ENCODE measurements around the gene CATSPER3. TPM values are rescaled to one million over a fixed set of nuclear protein-coding genes. Genes with fewer than 3 reads are reported as not detected.

Gene CATSPER3
- total RNA-seq, 1 experiment from 2014 or later = 0.06 TPM

GRCh38 chr5:135040333-135041144, 72.8 kb downstream of the CATSPER3 start:
- no peak for DNase-seq (ENCODE audit: low read depth)

- DNase-seq (ENCODE audit: low read depth) = no peak
These were observed 73.5 kb downstream of the CATSPER3 start for GRCh38 chr5:135041145-135041587.

- DNase-seq (ENCODE audit: low read depth) = no peak
These were observed 74.0 kb downstream of the CATSPER3 start for GRCh38 chr5:135041726-135042125.

GRCh38 chr5:135042595-135042994, 74.9 kb downstream of the CATSPER3 start:
- no peak for DNase-seq (ENCODE audit: low read depth)

GRCh38 chr5:135045488-135045887, 77.8 kb downstream of the CATSPER3 start:
- DNase-seq (ENCODE audit: low read depth) = no peak

GRCh38 chr5:135046661-135047346, 79.1 kb downstream of the CATSPER3 start:
- DNase-seq (ENCODE audit: low read depth) = no peak

- no peak for DNase-seq (ENCODE audit: low read depth)
These were observed 79.6 kb downstream of the CATSPER3 start for GRCh38 chr5:135047347-135047695.

- no peak for DNase-seq (ENCODE audit: low read depth)
These were observed 80.6 kb downstream of the CATSPER3 start for GRCh38 chr5:135048286-135048685.

- no peak for DNase-seq (ENCODE audit: low read depth)
These were observed 81.2 kb downstream of the CATSPER3 start for GRCh38 chr5:135048930-135049329.

GRCh38 chr5:135050244-135050767, 82.6 kb downstream of the CATSPER3 start:
- DNase-seq (ENCODE audit: low read depth) = no peak

GRCh38 chr5:135051399-135051798, 83.7 kb downstream of the CATSPER3 start:
- no peak for DNase-seq (ENCODE audit: low read depth)

GRCh38 chr5:135051872-135052271, 84.2 kb downstream of the CATSPER3 start:
- no peak for DNase-seq (ENCODE audit: low read depth)

- DNase-seq (ENCODE audit: low read depth) = no peak
These were observed 84.9 kb downstream of the CATSPER3 start for GRCh38 chr5:135052511-135053145.

- DNase-seq (ENCODE audit: low read depth) = no peak
These were observed 85.6 kb downstream of the CATSPER3 start for GRCh38 chr5:135053278-135053677.

- DNase-seq (ENCODE audit: low read depth) = no peak
These were observed 86.3 kb downstream of the CATSPER3 start for GRCh38 chr5:135053989-135054388.

GRCh38 chr5:135054546-135054945, 86.8 kb downstream of the CATSPER3 start:
- DNase-seq (ENCODE audit: low read depth) = no peak

GRCh38 chr5:135055396-135055795, 87.7 kb downstream of the CATSPER3 start:
- no peak for DNase-seq (ENCODE audit: low read depth)

- no peak for DNase-seq (ENCODE audit: low read depth)
These were observed 88.8 kb downstream of the CATSPER3 start for GRCh38 chr5:135056316-135057030.

GRCh38 chr5:135057233-135057632, 89.5 kb downstream of the CATSPER3 start:
- no peak for DNase-seq (ENCODE audit: low read depth)

GRCh38 chr5:135058331-135058732, 90.6 kb downstream of the CATSPER3 start:
- no peak for DNase-seq (ENCODE audit: low read depth)

- no peak for DNase-seq (ENCODE audit: low read depth)
These were observed 91.6 kb downstream of the CATSPER3 start for GRCh38 chr5:135059000-135059923.

Measured in Daoy (cell line).